PC-3 (cell line): ENCODE measurements around the gene PGP. TPM values are rescaled to one million over a fixed set of nuclear protein-coding genes. Genes with fewer than 3 reads are reported as not detected.

Experiments used
- ATAC-seq: fragments of 200-7000 bp; cut with Tn5 transposase; 2 replicates; pipeline ENCODE4 v1.9.1; 2020; ENCODE audit warnings: mild to moderate bottlenecking, moderate library complexity
- BruUV-seq: library from RNA; stranded (reverse); fragments of 400-500 nt; replicated peaks from 2 replicates; lab custom pipeline; 2021; lab: Mats Ljungman, UMichigan
- CTCF ChIA-PET: fragments of 300-600 bp; sonication (Branson Sonifier 250); formaldehyde crosslinking; loops from one replicate; lab custom pipeline; 2022; ENCODE audit warnings: antibody characterized with exemption; lab: Charles Lee
- POLR2A ChIA-PET: fragments of 300-600 bp; sonication (Branson Sonifier 250); formaldehyde crosslinking; loops from one replicate; lab custom pipeline; 2022; ENCODE audit warnings: antibody characterized with exemption; ENCODE audit not compliant: unreplicated experiment; lab: Charles Lee
- DNase-seq: peaks from one replicate; pipeline ENCODE4 v3.0.0-alpha.2; 2015
- H2AFZ ChIP-seq: fragments of 300-600 bp; sonication (generic); 2 replicates; pipeline ENCODE4 v1.6.0; 2016; ENCODE audit warnings: antibody characterized with exemption, low read length
- H3F3A ChIP-seq: fragments of 300-600 bp; sonication (generic); one replicate; pipeline ENCODE4 v1.6.0; 2017; ENCODE audit warnings: antibody characterized with exemption, low read length, control low read depth, mild to moderate bottlenecking; ENCODE audit not compliant: unreplicated experiment
- H3K27ac ChIP-seq: fragments of 300-600 bp; sonication (generic); 2 replicates; pipeline ENCODE4 v1.5.1; 2016; ENCODE audit warnings: mild to moderate bottlenecking, low read length
- H3K27me3 ChIP-seq: fragments of 300-600 bp; sonication (generic); 2 replicates; pipeline ENCODE4 v1.6.1; 2016; ENCODE audit warnings: low read length, mixed read lengths
- H3K36me3 ChIP-seq: fragments of 300-600 bp; sonication (generic); 2 replicates; pipeline ENCODE4 v1.6.1; 2016; ENCODE audit warnings: low read depth, mixed run types, low read length, mixed read lengths
- H3K4me1 ChIP-seq: fragments of 300-600 bp; sonication (generic); 2 replicates; pipeline ENCODE4 v1.5.1; 2016; ENCODE audit warnings: low read length; ENCODE audit not compliant: insufficient read depth
- H3K4me2 ChIP-seq: fragments of 300-600 bp; sonication (generic); 2 replicates; pipeline ENCODE4 v1.6.0; 2016; ENCODE audit warnings: low read length
- H3K4me3 ChIP-seq: fragments of 300-600 bp; sonication (generic); 2 replicates; pipeline ENCODE4 v1.5.1; 2016; ENCODE audit warnings: mild to moderate bottlenecking, low read length, mixed read lengths
- H3K79me2 ChIP-seq: fragments of 300-600 bp; sonication (generic); 2 replicates; pipeline ENCODE4 v1.6.1; 2017; ENCODE audit warnings: low read length, mixed read lengths
- H3K9ac ChIP-seq: fragments of 300-600 bp; sonication (generic); 2 replicates; pipeline ENCODE4 v1.6.0; 2016; ENCODE audit warnings: mild to moderate bottlenecking, low read length
- H3K9me2 ChIP-seq: fragments of 300-600 bp; sonication (generic); replicated peaks from 2 replicates; pipeline ENCODE4 v1.6.1; 2016; ENCODE audit warnings: mixed run types, low read length, mixed read lengths
- H3K9me3 ChIP-seq: fragments of 300-600 bp; sonication (generic); 2 replicates; pipeline ENCODE4 v1.6.1; 2016; ENCODE audit warnings: low read length, mixed read lengths
- H4K20me1 ChIP-seq: fragments of 300-600 bp; sonication (generic); 2 replicates; pipeline ENCODE4 v1.6.1; 2016; ENCODE audit warnings: low read length, mixed read lengths
- EZH2 ChIP-seq: fragments of 300-600 bp; sonication (generic); IDR thresholded peaks from one replicate; pipeline ENCODE4 v1.6.1; 2017; ENCODE audit warnings: antibody characterized with exemption, mild to moderate bottlenecking, low read length; ENCODE audit not compliant: unreplicated experiment
- EZH2phosphoT487 ChIP-seq: fragments of 300-600 bp; sonication (generic); IDR thresholded peaks from 2 replicates; pipeline ENCODE4 v1.6.1; 2018; ENCODE audit warnings: mild to moderate bottlenecking, antibody characterized with exemption, low read length, borderline replicate concordance
- intact Hi-C: fragments of 100-400 bp; cut with micrococcal nuclease; formaldehyde crosslinking; loops from 2 replicates; pipeline ENCODE4 v1.9.0; 2023
- total RNA-seq: library from RNA; depleted of rRNA; stranded (reverse); fragments of >200 nt; gene quantifications from 2 replicates; pipeline ENCODE4 v1.2.3, GENCODE V29; 2014
- TF ChIP-seq, protein P1 (sequence below): fragments of 300-600 bp; sonication (generic); conservative IDR thresholded peaks from 2 replicates; pipeline ENCODE4 v1.5.1; 2017; ENCODE audit warnings: antibody characterized with exemption, low read depth, mild to moderate bottlenecking, low read length

The PGP gene
- total RNA-seq, 1 experiment from 2014 or later, result 46.0 TPM

DNA sequence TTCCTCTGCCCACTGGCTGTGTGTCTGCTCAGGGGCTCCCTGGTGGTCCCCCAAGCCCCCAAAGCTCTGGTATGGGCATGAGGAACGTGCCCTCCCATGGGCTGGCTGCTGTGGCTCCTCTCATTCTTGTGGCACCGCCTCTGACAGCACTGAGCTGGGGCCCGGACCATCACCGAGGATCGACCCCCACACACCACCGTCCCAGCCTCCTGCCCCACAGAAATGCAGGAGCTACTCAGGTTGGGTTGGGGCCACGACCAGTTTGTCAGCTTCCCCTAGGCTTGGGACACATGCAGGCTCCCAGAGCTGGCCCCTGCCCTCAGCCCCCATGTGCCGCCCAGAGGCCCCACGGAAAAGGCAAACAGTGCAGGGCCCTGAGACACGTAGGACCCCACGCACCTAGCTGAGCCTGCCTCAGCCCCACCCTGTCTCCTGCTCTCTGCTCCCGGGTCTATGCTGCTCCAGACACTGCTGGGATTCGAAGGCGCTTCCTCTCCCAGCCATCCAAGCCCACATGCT, 15.0 kb downstream of the PGP start:
- no peaks in the 10 kb centered on the region for H3K9me2 ChIP-seq
- H3K79me2 ChIP-seq, result no peaks in the 10 kb centered on the region
- no peak overlapping the region for H3K9ac ChIP-seq
- H3F3A ChIP-seq, result no peaks in the 10 kb centered on the region
- no peaks in the 10 kb centered on the region for H3K9me3 ChIP-seq
- TF ChIP-seq, protein P1, sequence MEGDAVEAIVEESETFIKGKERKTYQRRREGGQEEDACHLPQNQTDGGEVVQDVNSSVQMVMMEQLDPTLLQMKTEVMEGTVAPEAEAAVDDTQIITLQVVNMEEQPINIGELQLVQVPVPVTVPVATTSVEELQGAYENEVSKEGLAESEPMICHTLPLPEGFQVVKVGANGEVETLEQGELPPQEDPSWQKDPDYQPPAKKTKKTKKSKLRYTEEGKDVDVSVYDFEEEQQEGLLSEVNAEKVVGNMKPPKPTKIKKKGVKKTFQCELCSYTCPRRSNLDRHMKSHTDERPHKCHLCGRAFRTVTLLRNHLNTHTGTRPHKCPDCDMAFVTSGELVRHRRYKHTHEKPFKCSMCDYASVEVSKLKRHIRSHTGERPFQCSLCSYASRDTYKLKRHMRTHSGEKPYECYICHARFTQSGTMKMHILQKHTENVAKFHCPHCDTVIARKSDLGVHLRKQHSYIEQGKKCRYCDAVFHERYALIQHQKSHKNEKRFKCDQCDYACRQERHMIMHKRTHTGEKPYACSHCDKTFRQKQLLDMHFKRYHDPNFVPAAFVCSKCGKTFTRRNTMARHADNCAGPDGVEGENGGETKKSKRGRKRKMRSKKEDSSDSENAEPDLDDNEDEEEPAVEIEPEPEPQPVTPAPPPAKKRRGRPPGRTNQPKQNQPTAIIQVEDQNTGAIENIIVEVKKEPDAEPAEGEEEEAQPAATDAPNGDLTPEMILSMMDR, result no peak
- TF ChIP-seq EZH2phosphoT487 (no peak), EZH2 (no peak)
- ATAC-seq, result no peak
- no peak overlapping the region for H3K27ac ChIP-seq
- no peaks in the 10 kb centered on the region for H4K20me1 ChIP-seq
- no peak overlapping the region for H3K4me3 ChIP-seq
- H2AFZ ChIP-seq, result no peak overlapping the region
- no peak for DNase-seq
- no TSS peak for BruUV-seq
- H3K36me3 ChIP-seq, result no peaks in the 10 kb centered on the region
- no peak overlapping the region for H3K4me2 ChIP-seq
- ChIA-PET POLR2A (no interaction called here), CTCF (no interaction called here)
- H3K4me1 ChIP-seq, result peaks cover 13% of the 10 kb centered on the region
- intact Hi-C loops, result no loop called here
- H3K27me3 ChIP-seq, result no peaks in the 10 kb centered on the region

DNA sequence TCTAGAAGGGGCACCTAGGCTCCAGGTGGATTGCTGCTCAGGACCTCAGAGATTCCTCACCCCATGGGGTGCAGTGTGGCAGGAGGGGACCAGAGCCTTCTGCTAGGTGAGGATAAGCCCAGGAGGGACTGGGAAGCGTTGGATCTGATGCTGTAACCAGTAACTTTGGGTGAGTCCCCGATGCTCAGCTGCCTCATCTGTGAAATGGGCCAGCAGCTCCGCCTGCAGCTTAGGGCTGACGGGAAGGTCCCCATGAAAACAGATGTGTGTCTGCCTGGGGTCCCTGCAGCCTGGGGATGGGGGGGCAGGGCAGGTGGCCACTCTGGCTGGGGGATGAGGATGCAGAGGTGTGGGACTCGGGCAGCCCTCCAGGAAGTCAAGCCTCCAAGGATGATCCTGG, 15.5 kb downstream of the PGP start:
- no peaks in the 10 kb centered on the region for H4K20me1 ChIP-seq
- no peak overlapping the region for H3K9ac ChIP-seq
- no peak overlapping the region for H3K4me2 ChIP-seq
- intact Hi-C loops, result no loop called here
- H3K9me3 ChIP-seq, result no peaks in the 10 kb centered on the region
- H3F3A ChIP-seq, result no peaks in the 10 kb centered on the region
- no peaks in the 10 kb centered on the region for H3K9me2 ChIP-seq
- no peak overlapping the region for H3K27ac ChIP-seq
- no peaks in the 10 kb centered on the region for H3K36me3 ChIP-seq
- CTCF ChIA-PET, result no interaction called here
- POLR2A ChIA-PET, result no interaction called here
- TF ChIP-seq, protein P1, result no peak
- no peak for TF ChIP-seq EZH2
- no peak for TF ChIP-seq EZH2phosphoT487
- H3K27me3 ChIP-seq, result no peaks in the 10 kb centered on the region
- no peaks in the 10 kb centered on the region for H3K79me2 ChIP-seq
- ATAC-seq, result no peak
- no TSS peak for BruUV-seq
- peaks cover 12% of the 10 kb centered on the region; the same call in 1 of the 2 replicates for H3K4me1 ChIP-seq
- DNase-seq, result no peak
- no peak overlapping the region for H3K4me3 ChIP-seq
- no peak overlapping the region for H2AFZ ChIP-seq

DNA sequence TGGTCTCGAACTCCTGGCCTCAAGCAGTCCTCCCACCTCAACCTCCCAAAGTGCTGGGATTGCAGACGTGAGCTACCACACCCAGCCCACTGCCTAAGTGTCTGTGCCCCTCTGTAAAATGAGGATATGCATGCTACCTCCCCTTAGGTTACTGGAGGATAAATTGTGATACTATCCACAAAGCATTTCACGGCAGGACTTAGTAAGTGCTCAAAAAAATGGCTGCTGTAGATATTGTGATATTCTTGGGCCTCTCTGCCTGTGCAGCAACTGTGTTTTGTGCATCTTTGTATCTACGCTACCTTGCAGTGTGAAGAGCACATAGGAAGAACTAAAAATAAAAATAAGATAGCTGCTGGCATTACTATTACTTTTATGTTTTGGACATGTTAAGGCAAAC, 16.4 kb downstream of the PGP start:
- no peaks in the 10 kb centered on the region for H4K20me1 ChIP-seq
- TF ChIP-seq EZH2phosphoT487 (no peak), EZH2 (no peak)
- TF ChIP-seq, protein P1, result no peak
- no peaks in the 10 kb centered on the region for H3K79me2 ChIP-seq
- ATAC-seq, result no peak
- no peaks in the 10 kb centered on the region for H3K9me2 ChIP-seq
- H3K4me3 ChIP-seq, result no peak overlapping the region
- H3K9ac ChIP-seq, result no peak overlapping the region
- H3K4me1 ChIP-seq, result peaks cover 12% of the 10 kb centered on the region; the same call in 1 of the 2 replicates
- H2AFZ ChIP-seq, result no peak overlapping the region
- H3K27ac ChIP-seq, result no peak overlapping the region
- intact Hi-C loops, result no loop called here
- CTCF ChIA-PET, result no interaction called here
- no TSS peak for BruUV-seq
- H3K27me3 ChIP-seq, result no peaks in the 10 kb centered on the region
- POLR2A ChIA-PET, result no interaction called here
- no peak for DNase-seq
- H3K36me3 ChIP-seq, result no peaks in the 10 kb centered on the region
- H3F3A ChIP-seq, result no peaks in the 10 kb centered on the region
- no peaks in the 10 kb centered on the region for H3K9me3 ChIP-seq
- no peak overlapping the region for H3K4me2 ChIP-seq
